Ammon's horn (tissue), 1 donor: Measurements from ENCODE around the gene PCNT.

Source experiments
- DNase-seq: peaks from one replicate; pipeline ENCODE4 v3.0.0-alpha.2; 2016; ENCODE audit warnings: low spot score

PCNT gene

GRCh38 chr21:46409641-46410406, 85.9 kb downstream of the PCNT start:
- no peak for DNase-seq

DNA sequence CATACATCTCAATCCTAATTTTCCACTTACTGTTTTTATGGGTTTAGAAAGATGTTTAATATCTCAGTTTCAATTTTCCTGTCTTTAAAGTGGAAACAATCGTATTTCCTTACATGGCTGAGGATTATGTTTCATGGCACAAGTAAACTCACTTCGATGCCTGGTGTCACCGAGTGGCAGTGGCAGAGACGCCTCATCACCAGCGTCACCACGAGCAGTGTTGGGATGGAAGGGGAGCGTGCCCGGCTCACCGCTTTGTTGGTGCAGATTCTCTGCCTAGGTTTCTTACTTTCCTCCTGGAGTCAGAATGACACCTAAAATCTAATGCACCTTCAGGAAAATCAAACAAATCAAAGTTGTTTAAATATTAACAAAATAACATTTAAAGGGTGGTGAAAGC, 86.6 kb downstream of the PCNT start:
- no peak for DNase-seq

GRCh38 chr21:46411236-46411635, 87.3 kb downstream of the PCNT start:
- DNase-seq, result no peak

DNA sequence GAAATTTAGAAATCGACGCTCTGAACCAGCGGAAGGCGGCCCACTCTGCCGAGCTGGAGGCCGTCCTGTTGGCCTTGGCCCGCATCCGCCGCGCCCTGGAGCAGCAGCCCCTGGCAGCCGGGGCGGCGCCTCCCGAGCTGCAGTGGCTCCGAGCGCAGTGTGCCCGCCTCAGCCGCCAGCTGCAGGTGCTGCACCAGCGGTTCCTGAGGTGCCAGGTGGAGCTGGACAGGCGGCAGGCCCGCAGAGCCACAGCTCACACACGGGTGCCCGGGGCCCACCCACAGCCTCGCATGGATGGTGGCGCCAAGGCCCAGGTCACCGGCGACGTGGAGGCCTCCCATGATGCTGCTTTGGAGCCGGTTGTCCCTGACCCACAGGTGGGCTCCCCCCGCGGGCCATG, 87.7 kb downstream of the PCNT start:
- DNase-seq, result no peak

DNA sequence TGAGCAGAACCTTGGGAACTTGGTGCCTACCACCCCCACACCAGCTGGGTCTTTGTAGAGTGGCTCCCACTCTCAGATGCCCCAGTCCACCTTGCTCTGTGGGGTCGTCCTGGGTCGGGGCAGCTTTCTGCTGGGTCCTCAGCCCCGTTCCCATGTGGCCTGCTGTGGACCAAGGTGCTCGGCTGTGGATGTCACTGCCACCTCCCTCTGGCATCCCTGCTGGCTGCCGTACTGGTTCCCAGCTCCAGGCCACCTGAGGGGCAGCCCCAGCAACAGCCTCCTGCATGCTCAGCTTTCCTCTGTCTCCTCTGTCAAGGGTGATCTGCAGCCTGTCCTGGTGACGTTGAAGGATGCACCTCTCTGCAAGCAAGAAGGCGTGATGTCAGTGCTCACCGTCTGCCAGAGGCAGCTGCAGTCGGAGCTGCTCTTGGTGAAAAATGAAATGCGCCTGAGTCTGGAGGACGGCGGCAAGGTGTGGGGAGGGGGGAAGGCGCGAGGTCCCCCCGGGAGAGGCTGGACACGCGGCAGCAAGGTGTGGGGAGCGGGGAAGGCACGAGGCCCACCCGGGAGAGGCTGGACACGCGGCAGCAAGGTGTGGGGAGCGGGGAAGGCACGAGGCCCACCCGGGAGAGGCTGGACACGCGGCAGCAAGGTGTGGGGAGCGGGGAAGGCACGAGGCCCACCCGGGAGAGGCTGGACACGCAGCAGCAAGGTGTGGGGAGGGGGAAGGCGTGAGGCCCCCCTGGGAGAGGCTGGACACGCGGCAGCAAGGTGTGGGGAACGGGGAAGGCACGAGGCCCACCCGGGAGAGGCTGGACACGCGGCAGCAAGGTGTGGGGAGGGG, 88.8 kb downstream of the PCNT start:
- no peak for DNase-seq

- no peak for DNase-seq
Observed at GRCh38 chr21:46413365-46413696, 89.4 kb downstream of the PCNT start.

DNA sequence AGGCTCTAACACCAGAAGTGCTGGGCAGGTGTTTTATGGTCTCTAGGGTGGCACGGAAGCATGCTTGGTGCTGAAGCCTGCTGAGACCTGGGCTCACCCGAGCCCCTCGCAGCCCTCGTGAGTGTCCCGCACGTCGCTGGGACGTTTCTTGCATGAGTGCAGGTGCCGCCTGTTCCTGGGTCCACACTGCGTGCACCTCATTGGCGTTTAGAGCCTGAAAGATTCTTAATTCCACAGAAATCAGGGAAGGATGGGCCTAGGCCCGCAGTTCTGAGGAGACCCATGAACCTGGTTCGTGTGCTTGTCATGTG, 91.0 kb downstream of the PCNT start:
- no peak for DNase-seq

GRCh38 chr21:46416551-46416950, 92.6 kb downstream of the PCNT start:
- DNase-seq, result no peak

DNA sequence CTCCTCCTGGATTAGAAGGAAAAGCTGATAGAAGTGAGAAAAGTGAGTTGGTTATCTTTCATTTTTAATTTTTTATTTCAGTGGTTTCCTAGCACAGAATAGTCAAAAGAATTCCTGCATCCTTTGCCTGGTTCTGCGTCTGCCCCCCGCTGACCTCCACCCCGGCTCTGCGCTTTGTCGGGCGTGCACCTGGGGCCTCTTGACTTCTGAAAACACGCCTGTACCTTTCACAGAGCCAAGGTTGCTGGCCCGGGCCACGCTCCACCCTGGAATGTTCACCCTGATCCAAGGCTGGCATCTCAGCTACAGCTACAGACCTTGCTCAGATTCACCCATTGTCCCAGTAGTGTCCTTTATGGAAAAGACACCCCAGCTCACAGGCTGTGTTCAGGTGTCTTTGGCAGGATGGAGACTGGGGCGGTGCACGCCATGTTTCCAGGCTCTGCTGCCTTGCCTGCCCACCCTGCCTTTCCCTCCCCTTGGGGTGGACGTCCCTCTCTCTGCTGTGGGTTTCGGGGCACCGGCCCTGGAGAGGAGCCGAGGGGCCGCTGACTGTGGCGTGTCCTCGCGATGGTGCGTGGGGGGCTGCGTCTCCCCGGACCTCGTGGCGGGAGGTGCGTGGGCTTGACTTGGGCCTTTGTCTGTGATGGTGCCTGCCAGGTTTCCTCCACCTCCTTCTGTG, 94.5 kb downstream of the PCNT start:
- no peak for DNase-seq

GRCh38 chr21:46420241-46421190, 96.6 kb downstream of the PCNT start:
- no peak for DNase-seq

DNA sequence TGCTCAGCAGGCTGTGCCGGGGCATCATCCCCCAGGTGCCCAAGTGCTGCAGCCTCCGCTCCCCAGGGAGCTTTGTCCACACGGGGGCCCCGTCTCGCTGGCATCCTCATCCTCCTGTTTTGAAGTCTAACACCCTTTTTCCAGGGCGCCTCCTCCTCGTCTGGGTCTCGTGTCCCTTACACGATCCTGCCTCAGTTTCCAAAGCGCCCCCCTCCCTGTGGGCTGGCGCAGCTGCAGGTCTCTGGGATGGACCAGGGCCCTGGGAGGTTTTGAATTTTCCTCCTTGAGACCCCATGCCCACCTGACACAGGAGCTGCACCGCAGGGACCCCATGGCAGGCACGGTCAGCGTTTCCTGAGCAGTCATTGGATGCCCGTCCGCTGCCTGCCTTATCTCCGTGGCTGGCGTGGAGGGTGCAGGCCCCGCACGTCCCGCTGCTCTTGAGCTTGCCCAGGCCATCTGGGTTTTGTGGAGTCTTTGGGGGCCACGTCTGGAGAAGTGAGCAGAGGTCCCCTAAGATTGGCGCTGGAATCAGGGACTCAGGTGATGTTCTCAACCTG, 97.3 kb downstream of the PCNT start:
- DNase-seq, result no peak

DNA sequence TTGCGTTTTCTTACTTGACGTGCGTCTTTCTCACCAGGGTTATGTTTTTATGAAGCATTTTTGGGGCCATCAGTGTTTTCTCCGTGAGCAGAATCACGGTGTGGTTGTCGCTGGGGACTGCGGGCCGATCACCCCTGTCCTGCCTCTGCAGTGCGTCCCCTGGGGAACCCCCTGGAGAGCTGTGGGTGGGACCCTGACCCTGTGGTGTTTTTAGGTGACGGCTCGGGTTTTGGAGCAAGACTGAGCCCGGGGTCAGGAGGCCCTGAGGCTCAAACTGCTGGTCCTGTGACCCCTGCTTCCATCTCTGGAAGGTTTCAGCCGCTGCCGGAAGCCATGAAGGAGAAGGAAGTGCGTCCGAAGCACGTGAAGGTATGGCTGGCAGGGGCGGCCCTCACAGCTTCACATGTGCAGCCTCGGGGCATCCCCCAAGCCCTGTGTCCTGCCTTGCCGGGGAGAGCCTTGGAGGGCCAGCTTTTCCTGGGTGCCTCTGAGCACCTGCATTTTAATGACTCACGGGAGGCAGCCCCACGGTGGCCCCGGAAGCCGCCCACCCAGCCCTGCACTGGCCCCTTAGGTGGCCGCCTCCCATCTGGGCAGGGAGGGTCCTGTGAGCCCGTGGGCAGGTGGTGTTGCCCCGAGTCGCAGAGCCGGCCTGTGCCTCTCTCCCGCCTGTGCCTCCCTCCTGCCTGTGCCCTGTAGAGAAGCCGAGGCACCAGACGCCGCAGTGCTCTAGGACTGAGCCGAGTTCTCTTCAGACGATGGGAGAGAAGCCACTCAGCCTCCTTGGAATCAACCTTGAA, 98.0 kb downstream of the PCNT start:
- no peak for DNase-seq

DNA sequence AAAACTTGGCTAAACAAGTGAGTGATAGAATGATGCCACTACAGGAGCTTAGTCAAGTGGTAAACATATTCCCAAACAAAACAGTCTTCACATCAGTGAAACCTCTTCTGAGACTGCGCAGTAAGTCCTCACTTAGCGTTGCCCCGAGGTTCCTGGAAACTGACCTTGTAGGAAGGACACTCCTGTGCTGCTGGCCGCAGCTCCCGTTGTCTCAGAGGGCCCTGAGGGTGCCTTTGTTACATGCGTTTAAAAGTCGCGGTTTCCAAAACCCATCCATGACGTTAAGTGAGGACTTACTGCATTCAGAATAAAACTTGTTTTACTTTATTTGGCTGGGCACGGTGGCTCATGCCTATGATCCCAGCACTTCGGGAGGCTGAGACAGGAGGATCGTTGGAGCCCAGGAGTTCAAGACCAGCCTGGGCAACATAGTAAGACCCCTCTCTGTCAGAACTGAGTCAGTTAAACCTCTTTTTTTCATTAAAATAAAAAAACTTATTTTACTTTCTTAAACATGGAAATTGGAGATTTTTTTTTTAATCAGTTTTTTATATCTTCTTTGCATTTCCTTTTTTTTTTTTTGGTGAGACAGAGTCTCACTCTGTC, 98.8 kb downstream of the PCNT start:
- DNase-seq, result no peak

DNA sequence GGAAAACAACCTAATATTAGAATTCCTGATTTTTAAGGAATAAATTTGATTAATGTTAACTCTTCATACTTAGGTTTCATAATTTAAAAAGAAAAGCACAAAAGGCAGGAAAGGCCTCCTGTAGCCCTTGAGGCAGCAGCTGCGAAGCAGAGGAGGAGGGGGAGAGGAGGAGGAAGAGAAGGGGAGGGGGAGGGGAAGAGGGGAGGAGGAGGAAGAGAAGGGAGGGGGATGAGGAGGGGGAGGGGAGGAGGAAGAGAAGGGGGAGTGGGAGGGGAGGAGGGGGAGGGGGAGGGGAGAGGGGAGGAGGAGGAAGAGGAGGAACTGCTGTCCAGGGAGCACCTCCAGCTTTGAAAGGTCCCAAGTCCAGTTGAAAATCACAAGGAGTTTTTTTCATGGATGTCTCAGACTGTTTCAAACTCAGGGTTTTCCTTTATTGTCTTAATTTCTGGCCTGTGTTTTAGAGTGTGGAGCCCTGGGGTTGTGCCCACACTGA, 99.6 kb downstream of the PCNT start:
- no peak for DNase-seq

DNA sequence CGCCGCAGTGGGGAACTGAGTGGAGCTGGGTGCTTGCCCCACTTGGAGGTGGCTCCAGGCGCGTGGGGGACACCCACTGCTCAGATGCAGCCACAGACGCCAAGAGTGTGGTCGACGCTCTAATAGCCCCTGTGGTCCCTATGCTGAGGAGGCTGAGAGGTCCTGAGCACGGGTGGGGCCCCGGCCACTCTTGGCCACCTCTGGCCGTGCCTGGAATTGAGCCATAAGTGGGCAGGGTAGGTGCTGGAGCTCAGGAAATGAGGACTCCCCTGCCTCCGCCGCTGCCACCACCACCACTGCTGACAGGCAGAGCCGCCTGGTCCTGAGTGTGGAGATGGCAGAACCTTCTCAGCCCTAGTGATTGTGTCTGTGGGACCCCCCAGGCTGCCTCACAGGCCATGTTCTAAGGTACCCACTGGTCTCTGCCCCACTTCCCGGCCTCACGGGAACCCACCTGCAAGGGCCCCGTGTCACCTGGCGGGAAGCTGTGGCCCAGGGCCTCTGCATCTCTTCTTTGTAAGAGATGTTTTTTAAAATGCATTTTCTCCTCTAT, 100.2 kb downstream of the PCNT start:
- DNase-seq, result no peak

GRCh38 chr21:46424621-46425020, 100.7 kb downstream of the PCNT start:
- no peak for DNase-seq

- DNase-seq, result no peak
Observed at GRCh38 chr21:46425041-46425440, 101.1 kb downstream of the PCNT start.

- DNase-seq, result no peak
Observed at GRCh38 chr21:46425571-46425970, 101.6 kb downstream of the PCNT start.

DNA sequence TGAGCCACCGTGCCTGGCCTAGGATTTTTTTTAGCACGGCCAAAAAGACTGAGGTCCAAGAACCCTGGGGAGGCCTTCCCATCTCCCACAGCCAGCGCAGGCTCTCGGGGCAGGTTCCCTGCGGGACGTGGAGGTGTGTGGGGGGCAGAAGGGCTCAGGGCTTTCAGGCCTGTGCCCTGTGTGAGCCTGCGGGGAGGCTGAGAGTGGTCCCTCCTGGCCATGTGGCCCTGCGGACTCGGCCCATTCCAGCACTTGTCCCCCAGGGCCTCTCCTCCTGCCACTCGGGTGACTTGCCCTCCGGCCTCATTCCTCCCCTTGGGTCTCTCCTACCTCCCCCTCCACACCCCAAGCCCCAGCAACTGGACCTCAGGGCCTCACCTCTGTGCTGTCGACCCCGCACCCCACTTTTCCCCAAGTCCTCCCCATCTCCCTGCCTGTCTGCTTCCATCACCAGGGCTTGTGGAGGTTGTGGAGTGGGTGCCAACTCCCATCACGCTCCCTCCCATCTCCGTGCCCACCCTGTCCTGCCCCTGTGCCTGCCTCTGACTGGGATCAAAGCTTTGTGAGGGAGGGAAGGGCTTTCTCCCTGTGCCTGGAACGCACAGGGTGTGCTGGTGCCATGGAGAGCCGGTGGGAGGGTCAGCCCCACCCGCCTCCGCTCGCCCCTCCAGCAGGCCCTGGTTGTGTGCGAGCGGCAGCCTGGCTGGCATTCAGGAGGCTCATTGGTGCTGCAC, 102.5 kb downstream of the PCNT start:
- DNase-seq, result no peak
